Measurements from ENCODE around the gene EGR4.
A peak's percentile ranks its signal among the peaks of the same experiment; 100 is the strongest.

EGR4 gene

DNA sequence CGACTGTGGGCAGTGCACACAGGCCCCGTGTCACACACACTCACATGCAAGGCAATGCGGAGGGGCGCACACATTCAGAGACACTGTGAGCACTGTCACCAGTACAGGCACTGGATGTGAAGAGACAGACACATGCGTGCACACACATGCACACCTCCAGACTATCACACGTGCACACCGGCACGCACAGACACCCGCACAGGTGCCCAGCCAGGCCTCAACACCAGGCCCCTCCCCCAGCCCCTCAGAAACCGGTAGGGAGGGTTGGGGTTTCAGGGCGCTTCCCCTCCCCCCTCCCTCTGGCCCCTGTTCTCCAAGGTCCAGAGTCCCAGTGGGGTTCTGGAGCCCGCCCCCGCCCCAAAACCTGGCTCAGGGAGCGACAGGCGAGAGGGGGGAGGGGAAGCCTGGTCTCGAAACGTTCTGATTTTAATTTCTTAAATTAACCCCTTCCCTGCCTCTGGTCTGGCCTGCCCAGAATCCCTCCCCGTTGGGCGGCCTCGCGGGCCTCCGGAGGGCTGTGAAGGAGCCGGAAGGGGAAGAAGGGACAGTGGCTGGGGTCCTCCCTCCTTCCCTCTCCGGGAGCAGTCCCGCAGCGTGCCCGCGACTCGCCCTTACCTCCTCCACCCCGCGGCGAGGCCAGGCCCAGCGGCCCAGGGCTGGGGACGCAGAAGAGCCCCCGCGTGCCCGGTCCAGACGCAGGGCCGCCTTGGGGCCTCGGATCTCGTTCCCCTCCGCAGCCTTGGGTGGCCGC lies 9.6 kb downstream of the EGR4 start:
- DNase-seq (ENCODE audit: low read depth), result no peak
- TF ChIP-seq CTCF (conservative IDR thresholded peaks at IDR 0.05; ENCODE audit: control insufficient read depth, insufficient read depth, low read depth, low read length), result no peak
- H3K4me3 ChIP-seq (ENCODE audit: control insufficient read depth, low read depth, low read length), result peak overlapping the region; percentile 61

DNA sequence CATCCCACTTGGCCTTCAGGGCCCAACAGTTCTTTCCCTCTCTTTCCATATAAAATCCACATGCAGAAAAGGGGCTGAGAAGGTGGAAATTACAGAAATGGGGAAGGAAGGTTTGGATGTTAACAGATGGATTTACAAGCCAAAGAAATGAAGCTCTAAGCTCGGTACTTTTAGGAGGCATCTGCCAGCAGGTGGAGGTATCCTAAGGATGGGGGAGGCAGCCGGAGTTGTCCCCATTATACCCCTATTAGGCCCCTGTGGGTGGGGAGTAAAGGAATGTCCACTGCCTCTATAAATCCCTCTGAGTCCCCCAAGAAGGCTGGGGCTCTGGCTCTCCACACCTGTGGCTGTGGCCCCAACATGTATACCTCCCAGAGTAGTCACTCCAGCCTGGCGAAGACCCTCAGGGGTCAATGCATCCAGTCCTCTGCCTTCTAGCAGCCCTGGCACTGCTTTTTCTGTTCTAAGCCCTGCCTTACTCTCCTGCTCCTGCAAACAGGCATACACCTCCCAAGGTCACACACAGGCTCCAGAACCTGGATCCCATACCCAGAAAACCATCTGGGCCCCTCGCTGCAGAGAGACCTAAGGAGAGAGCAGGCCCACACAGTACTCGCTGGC lies 10.3 kb downstream of the EGR4 start:
- H3K4me3 ChIP-seq (ENCODE audit: control insufficient read depth, low read depth, low read length), result no peak overlapping the region
- TF ChIP-seq CTCF (conservative IDR thresholded peaks at IDR 0.05; ENCODE audit: control insufficient read depth, insufficient read depth, low read depth, low read length), result no peak
- DNase-seq (ENCODE audit: low read depth), result no peak

GRCh38 chr2:73281244-73281643 lies 12.1 kb downstream of the EGR4 start:
- no peak for TF ChIP-seq CTCF (conservative IDR thresholded peaks at IDR 0.05; ENCODE audit: control insufficient read depth, insufficient read depth, low read depth, low read length)
- no peak overlapping the region for H3K4me3 ChIP-seq (ENCODE audit: control insufficient read depth, low read depth, low read length)
- peak; percentile 46 for DNase-seq (ENCODE audit: low read depth)

GRCh38 chr2:73279852-73280251 lies 13.5 kb downstream of the EGR4 start:
- no peak for TF ChIP-seq CTCF (conservative IDR thresholded peaks at IDR 0.05; ENCODE audit: control insufficient read depth, insufficient read depth, low read depth, low read length)
- no peak overlapping the region for H3K4me3 ChIP-seq (ENCODE audit: control insufficient read depth, low read depth, low read length)
- no peak for DNase-seq (ENCODE audit: low read depth)

DNA sequence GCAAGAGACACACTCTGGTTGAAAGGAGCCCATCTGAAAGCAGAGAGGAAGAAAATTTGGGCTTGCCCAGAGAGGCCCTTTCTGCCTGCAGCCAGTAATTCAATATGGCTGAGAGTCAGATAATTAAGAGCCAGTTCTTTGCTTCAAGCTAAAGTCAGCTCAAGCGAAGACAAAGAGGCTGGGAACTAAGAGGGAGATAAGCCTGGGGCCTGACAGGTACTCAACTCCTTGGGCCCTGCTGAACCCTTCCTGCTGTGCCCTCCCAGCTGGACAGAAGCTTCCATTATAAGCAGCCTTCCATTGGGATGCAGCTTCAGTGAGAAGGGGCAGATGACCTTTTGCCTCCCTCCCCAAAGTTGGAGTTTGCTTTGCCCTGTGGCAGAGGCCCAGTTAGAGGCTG lies 21.1 kb downstream of the EGR4 start:
- no peak for TF ChIP-seq CTCF (conservative IDR thresholded peaks at IDR 0.05; ENCODE audit: control insufficient read depth, insufficient read depth, low read depth, low read length)
- no peak for DNase-seq (ENCODE audit: low read depth)
- H3K4me3 ChIP-seq (ENCODE audit: control insufficient read depth, low read depth, low read length), result no peak overlapping the region

GRCh38 chr2:73269686-73270465 lies 23.5 kb downstream of the EGR4 start:
- DNase-seq (ENCODE audit: low read depth), result no peak
- no peak overlapping the region for H3K4me3 ChIP-seq (ENCODE audit: control insufficient read depth, low read depth, low read length)
- TF ChIP-seq CTCF (conservative IDR thresholded peaks at IDR 0.05; ENCODE audit: control insufficient read depth, insufficient read depth, low read depth, low read length), result no peak

Measured in fibroblast of mammary gland (primary cell).